ENCODE measurements around the gene RAPGEF2. TPM values are rescaled to one million over a fixed set of nuclear protein-coding genes. Genes with fewer than 3 reads are reported as not detected.

The RAPGEF2 gene
- total RNA-seq, 2 donors from 2014 or later = 38.2 to 46.7 TPM

GRCh38 chr4:159384017-159384416 lies 281.1 kb downstream of the RAPGEF2 start:
- DNase-seq = no peak
- Histone ChIP-seq H3K27me3 (no peaks in the 10 kb centered on the region), H3K4me1 (no peaks in the 10 kb centered on the region), H3K4me3 (no peak overlapping the region), H3K9me3 (no peaks in the 10 kb centered on the region), H3K36me3 (replicated peaks in 1 of 2; ENCODE audit: insufficient read depth in 1 of 2, low read depth in 2 of 2) (no peaks in the 10 kb centered on the region), H3K27ac (no peak overlapping the region)
- TF ChIP-seq POLR2A (IDR thresholded peaks at IDR 0.05) = no peak
- no peak for TF ChIP-seq CTCF (IDR thresholded peaks at IDR 0.05)
- ATAC-seq = no peak
- intact Hi-C loops (cut with DNase I) = no loop called here

GRCh38 chr4:159384632-159385031 lies 281.8 kb downstream of the RAPGEF2 start:
- Histone ChIP-seq H3K9me3 (no peaks in the 10 kb centered on the region), H3K4me3 (no peak overlapping the region), H3K4me1 (no peaks in the 10 kb centered on the region), H3K27me3 (no peaks in the 10 kb centered on the region), H3K27ac (no peak overlapping the region), H3K36me3 (replicated peaks in 1 of 2; ENCODE audit: insufficient read depth in 1 of 2, low read depth in 2 of 2) (no peaks in the 10 kb centered on the region)
- intact Hi-C loops (cut with DNase I) = no loop called here
- DNase-seq (no peak), ATAC-seq (no peak)
- no peak for TF ChIP-seq POLR2A (IDR thresholded peaks at IDR 0.05)
- TF ChIP-seq CTCF (IDR thresholded peaks at IDR 0.05) = no peak

- Histone ChIP-seq H3K27me3 (no peaks in the 10 kb centered on the region), H3K36me3 (replicated peaks in 1 of 2; ENCODE audit: insufficient read depth in 1 of 2, low read depth in 2 of 2) (no peaks in the 10 kb centered on the region), H3K9me3 (no peaks in the 10 kb centered on the region), H3K4me3 (no peak overlapping the region), H3K27ac (no peak overlapping the region), H3K4me1 (no peaks in the 10 kb centered on the region)
- TF ChIP-seq CTCF (IDR thresholded peaks at IDR 0.05) (no peak), POLR2A (IDR thresholded peaks at IDR 0.05) (no peak)
- intact Hi-C loops (cut with DNase I) = no loop called here
- WGBS, 2 donors = 87 to 90% methylated on average over 1 of the region's 1 CpG
- DNase-seq (no peak), ATAC-seq (no peak)
Observed at GRCh38 chr4:159386620-159387019, 283.7 kb downstream of the RAPGEF2 start.

- 82 to 94% methylated on average over 4 to 23 of the region's 23 CpGs for WGBS, 2 donors
- TF ChIP-seq CTCF (IDR thresholded peaks at IDR 0.05) (no peak), POLR2A (IDR thresholded peaks at IDR 0.05) (no peak)
- no peaks in the 10 kb centered on the region for H3K4me1 ChIP-seq
- H3K4me3 ChIP-seq = no peak overlapping the region
- H3K9me3 ChIP-seq = no peaks in the 10 kb centered on the region
- H3K36me3 ChIP-seq (replicated peaks in 1 of 2; ENCODE audit: insufficient read depth in 1 of 2, low read depth in 2 of 2) = no peaks in the 10 kb centered on the region
- ATAC-seq (no peak), DNase-seq (no peak)
- H3K27ac ChIP-seq = no peak overlapping the region
- H3K27me3 ChIP-seq = no peaks in the 10 kb centered on the region
- intact Hi-C loops (cut with DNase I) = no loop called here
Observed at GRCh38 chr4:159389756-159390155, 286.9 kb downstream of the RAPGEF2 start.

GRCh38 chr4:159390648-159391047 lies 287.8 kb downstream of the RAPGEF2 start:
- Histone ChIP-seq H3K4me1 (no peaks in the 10 kb centered on the region), H3K4me3 (no peak overlapping the region), H3K27me3 (no peaks in the 10 kb centered on the region), H3K36me3 (replicated peaks in 1 of 2; ENCODE audit: insufficient read depth in 1 of 2, low read depth in 2 of 2) (no peaks in the 10 kb centered on the region), H3K9me3 (no peaks in the 10 kb centered on the region), H3K27ac (no peak overlapping the region)
- TF ChIP-seq POLR2A (IDR thresholded peaks at IDR 0.05) = no peak
- TF ChIP-seq CTCF (IDR thresholded peaks at IDR 0.05) = no peak
- intact Hi-C loops (cut with DNase I) = no loop called here
- ATAC-seq (no peak), DNase-seq (no peak)
- WGBS, 2 donors = 58 to 70% methylated on average over 12 of the region's 12 CpGs
